ENCODE measurements around the gene SIK3. TPM values are rescaled to one million over a fixed set of nuclear protein-coding genes. Genes with fewer than 3 reads are reported as not detected.

Gene SIK3
- total and polyA plus RNA-seq, 2 donors (not counting 3 experiments of a cell fraction or from before 2014, with no cell fraction given) = 10.3 to 21.3 TPM

DNA sequence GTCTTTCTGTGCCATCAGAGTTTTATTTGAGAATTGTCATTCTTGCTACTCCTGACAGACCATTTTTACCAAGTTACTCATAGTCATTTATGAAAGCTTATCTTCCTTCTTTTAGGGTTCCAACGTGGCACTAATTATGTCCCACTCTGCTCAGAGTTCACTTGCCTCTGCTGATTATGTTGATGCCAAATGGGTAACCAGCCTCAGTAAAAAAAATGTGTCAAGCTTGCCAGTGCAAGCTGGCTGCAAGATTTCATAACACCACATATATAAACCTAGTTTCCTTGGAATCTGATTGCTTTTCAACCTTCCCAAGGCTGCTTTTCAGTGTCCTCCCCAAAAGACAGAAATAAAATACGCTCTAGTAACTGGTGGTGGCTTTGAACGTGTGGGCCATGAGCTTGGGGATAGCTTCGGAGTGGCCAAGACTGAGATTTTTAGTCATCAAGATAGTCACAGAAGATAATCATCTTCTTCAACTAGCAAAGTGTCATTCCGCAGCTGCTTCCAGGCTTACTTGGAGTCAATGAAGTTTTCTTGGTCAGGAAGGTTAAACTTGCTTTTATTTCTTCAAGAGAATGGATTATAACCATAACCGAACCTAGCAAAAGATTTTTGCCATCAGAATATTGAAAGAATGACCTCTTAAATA, 231.3 kb downstream of the SIK3 start:
- CTCF ChIA-PET = interaction anchor here (0.9 to 1.3 kb wide), 3 partner anchors 13 to 76 kb away, joined by 3 read pairs; partner anchors contain the start of gene APOA5
- FAIRE-seq (no peak), DNase-seq (ENCODE audit: low read depth, low spot score) (no peak)
- H3K36me3 ChIP-seq (ENCODE audit: control insufficient read depth in 2 of 2, extremely low read depth in 1 of 2, insufficient read depth in 2 of 2, low read length in 2 of 2) = peaks cover 4 to 9% of the 10 kb centered on the region in 2 experiments
- POLR2A ChIA-PET = no interaction called here
- H2AFZ ChIP-seq (ENCODE audit: low read depth, low read length) = no peak overlapping the region
- H3K9me3 ChIP-seq (replicated peaks; ENCODE audit: control insufficient read depth, insufficient read depth, low read length) = no peaks in the 10 kb centered on the region
- H3K9ac ChIP-seq (replicated peaks; ENCODE audit: extremely low read depth, insufficient read depth, low read length) = no peak overlapping the region
- intact Hi-C loops (cut with micrococcal nuclease) (loop anchor here (5.0 kb wide), 1 partner anchor 75 kb away; the partner anchor contains the start of gene APOA5), dilution Hi-C loops (cut with MboI; ENCODE audit: extremely low pct_ligation_motif_present, low sequenced_read_pairs) (no loop called here)
- no peaks in the 10 kb centered on the region for H4K20me1 ChIP-seq (replicated peaks; ENCODE audit: control insufficient read depth, extremely low read depth, insufficient read depth, low read length)
- no peak overlapping the region for H3K27ac ChIP-seq (ENCODE audit: insufficient read depth, low read depth, low read length)
- peaks cover 6% of the 10 kb centered on the region for H3K4me1 ChIP-seq (ENCODE audit: control insufficient read depth, extremely low read depth, insufficient read depth, low read length)
- no peaks in the 10 kb centered on the region for H3K27me3 ChIP-seq (ENCODE audit: control insufficient read depth in 2 of 2, insufficient read depth in 2 of 2, low read length in 2 of 2)
- H3K79me2 ChIP-seq (ENCODE audit: control insufficient read depth, insufficient read depth, low read length) = no peaks in the 10 kb centered on the region
- BruUV-seq (replicated peaks) = no TSS peak
- TF ChIP-seq GATA2 (IDR thresholded peaks at IDR 0.05; ENCODE audit: insufficient read depth, insufficient read length, low read depth, low read length) (no peak), FOS (IDR thresholded peaks at IDR 0.05; ENCODE audit: borderline replicate concordance, insufficient read depth, low read length) (no peak), JUN (IDR thresholded peaks at IDR 0.05; ENCODE audit: borderline replicate concordance, insufficient read depth, insufficient read length, low read depth) (no peak)
- no peak overlapping the region for H3K4me2 ChIP-seq (ENCODE audit: insufficient read depth, low read length)
- H3K4me3 ChIP-seq (replicated peaks in 1 of 3; ENCODE audit: insufficient read depth in 1 of 3, low read depth in 1 of 3, low read length in 3 of 3) = no peak overlapping the region
- H3K9me1 ChIP-seq (replicated peaks; ENCODE audit: control insufficient read depth, extremely low read depth, insufficient read depth, low read length) = no peaks in the 10 kb centered on the region

DNA sequence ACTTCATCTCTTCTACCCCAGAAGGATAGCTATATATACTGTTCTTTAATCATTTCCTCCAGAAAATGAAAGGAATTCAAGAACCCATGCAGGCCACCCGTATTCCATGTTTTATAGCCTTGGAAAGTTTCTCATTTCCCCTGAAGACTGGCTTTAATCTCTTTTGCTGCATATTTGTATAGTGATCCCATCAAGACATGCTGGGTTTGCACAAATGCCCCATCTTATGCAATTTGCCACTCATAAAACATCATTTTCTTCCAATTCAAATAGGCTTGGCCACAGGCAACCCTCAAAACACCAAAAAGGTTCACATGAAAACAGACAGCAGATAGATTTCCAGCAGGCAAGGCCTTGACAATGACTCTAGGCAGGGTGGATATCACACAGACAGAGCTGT, 232.5 kb downstream of the SIK3 start:
- Histone ChIP-seq H4K20me1 (replicated peaks; ENCODE audit: control insufficient read depth, extremely low read depth, insufficient read depth, low read length) (no peaks in the 10 kb centered on the region), H2AFZ (ENCODE audit: low read depth, low read length) (no peak overlapping the region), H3K79me2 (ENCODE audit: control insufficient read depth, insufficient read depth, low read length) (no peaks in the 10 kb centered on the region), H3K36me3 (ENCODE audit: control insufficient read depth in 2 of 2, extremely low read depth in 1 of 2, insufficient read depth in 2 of 2, low read length in 2 of 2) (peaks cover 6 to 9% of the 10 kb centered on the region in 2 experiments), H3K9ac (replicated peaks; ENCODE audit: extremely low read depth, insufficient read depth, low read length) (no peak overlapping the region), H3K27ac (ENCODE audit: insufficient read depth, low read depth, low read length) (no peak overlapping the region), H3K4me1 (ENCODE audit: control insufficient read depth, extremely low read depth, insufficient read depth, low read length) (peaks cover 10% of the 10 kb centered on the region), H3K9me3 (replicated peaks; ENCODE audit: control insufficient read depth, insufficient read depth, low read length) (no peaks in the 10 kb centered on the region), H3K9me1 (replicated peaks; ENCODE audit: control insufficient read depth, extremely low read depth, insufficient read depth, low read length) (no peaks in the 10 kb centered on the region), H3K27me3 (ENCODE audit: control insufficient read depth in 2 of 2, insufficient read depth in 2 of 2, low read length in 2 of 2) (no peaks in the 10 kb centered on the region), H3K4me3 (replicated peaks in 1 of 3; ENCODE audit: insufficient read depth in 1 of 3, low read depth in 1 of 3, low read length in 3 of 3) (no peak overlapping the region), H3K4me2 (ENCODE audit: insufficient read depth, low read length) (no peak overlapping the region)
- FAIRE-seq = no peak
- ChIA-PET CTCF (interaction anchor here (1.3 to 1.5 kb wide), 2 partner anchors 11 to 14 kb away, joined by 3 to 5 read pairs; no protein-coding TSS in a partner anchor), POLR2A (no interaction called here)
- no peak for TF ChIP-seq JUN (IDR thresholded peaks at IDR 0.05; ENCODE audit: borderline replicate concordance, insufficient read depth, insufficient read length, low read depth)
- TF ChIP-seq, protein P1, sequence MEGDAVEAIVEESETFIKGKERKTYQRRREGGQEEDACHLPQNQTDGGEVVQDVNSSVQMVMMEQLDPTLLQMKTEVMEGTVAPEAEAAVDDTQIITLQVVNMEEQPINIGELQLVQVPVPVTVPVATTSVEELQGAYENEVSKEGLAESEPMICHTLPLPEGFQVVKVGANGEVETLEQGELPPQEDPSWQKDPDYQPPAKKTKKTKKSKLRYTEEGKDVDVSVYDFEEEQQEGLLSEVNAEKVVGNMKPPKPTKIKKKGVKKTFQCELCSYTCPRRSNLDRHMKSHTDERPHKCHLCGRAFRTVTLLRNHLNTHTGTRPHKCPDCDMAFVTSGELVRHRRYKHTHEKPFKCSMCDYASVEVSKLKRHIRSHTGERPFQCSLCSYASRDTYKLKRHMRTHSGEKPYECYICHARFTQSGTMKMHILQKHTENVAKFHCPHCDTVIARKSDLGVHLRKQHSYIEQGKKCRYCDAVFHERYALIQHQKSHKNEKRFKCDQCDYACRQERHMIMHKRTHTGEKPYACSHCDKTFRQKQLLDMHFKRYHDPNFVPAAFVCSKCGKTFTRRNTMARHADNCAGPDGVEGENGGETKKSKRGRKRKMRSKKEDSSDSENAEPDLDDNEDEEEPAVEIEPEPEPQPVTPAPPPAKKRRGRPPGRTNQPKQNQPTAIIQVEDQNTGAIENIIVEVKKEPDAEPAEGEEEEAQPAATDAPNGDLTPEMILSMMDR (IDR thresholded peaks at IDR 0.05; ENCODE audit: extremely low read depth in 1 of 2, insufficient read depth in 1 of 2, low read depth in 1 of 2, low read length in 2 of 2) = no peak
- TF ChIP-seq POLR2AphosphoS5 (IDR thresholded peaks at IDR 0.05; ENCODE audit: insufficient read depth, low read depth, low read length) = no peak
- TF ChIP-seq POLR2A (IDR thresholded peaks at IDR 0.05; ENCODE audit: low read depth, low read length) = no peak
- TF ChIP-seq EZH2 (IDR thresholded peaks at IDR 0.05; ENCODE audit: borderline replicate concordance, low read depth, low read length, severe bottlenecking) = no peak
- TF ChIP-seq, protein P2, sequence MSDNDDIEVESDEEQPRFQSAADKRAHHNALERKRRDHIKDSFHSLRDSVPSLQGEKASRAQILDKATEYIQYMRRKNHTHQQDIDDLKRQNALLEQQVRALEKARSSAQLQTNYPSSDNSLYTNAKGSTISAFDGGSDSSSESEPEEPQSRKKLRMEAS (IDR thresholded peaks at IDR 0.05; ENCODE audit: insufficient read depth, insufficient read length) = no peak
- BruUV-seq (replicated peaks) = no TSS peak
- dilution Hi-C loops (cut with MboI; ENCODE audit: extremely low pct_ligation_motif_present, low sequenced_read_pairs) = no loop called here
- no peak for DNase-seq (ENCODE audit: low read depth, low spot score)
- intact Hi-C loops (cut with micrococcal nuclease) = loop anchor here (5.0 kb wide), 1 partner anchor 73 kb away; the partner anchor contains the start of gene APOA5

All from endothelial cell of umbilical vein (primary cell).